IPS DF 19.7 (cell line): ENCODE measurements around the gene SPTB.
"Not testable (repeated sequence)": the region's sequence is repeated elsewhere in the genome, so short reads cannot be mapped to it uniquely, and the experiment has no call there.

Experiments
- DNase-seq: peaks from one replicate; pipeline ENCODE4 v3.0.0-alpha.2; 2013; ENCODE audit warnings: low read depth, low spot score

SPTB gene

DNA sequence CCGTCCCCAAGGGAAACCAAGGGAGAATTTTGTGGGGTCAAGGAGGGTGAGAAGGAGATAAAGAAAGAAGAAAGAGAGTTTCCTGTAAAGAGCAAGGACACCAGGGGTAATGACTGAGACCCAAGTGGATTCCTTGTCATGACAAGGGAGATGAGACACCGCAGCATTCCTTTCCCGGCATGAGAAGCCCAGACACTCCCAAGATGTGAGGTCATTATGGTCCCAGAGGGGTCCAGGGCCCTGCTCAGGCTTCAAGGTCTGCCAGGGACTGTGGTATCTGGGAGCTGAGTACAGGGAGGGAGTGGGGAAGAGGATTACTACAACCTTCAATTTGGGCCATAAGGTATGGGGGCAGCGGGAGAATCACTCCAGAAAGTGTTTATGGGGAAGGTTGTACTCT lies 58.1 kb downstream of the SPTB start:
- DNase-seq, result no peak

DNA sequence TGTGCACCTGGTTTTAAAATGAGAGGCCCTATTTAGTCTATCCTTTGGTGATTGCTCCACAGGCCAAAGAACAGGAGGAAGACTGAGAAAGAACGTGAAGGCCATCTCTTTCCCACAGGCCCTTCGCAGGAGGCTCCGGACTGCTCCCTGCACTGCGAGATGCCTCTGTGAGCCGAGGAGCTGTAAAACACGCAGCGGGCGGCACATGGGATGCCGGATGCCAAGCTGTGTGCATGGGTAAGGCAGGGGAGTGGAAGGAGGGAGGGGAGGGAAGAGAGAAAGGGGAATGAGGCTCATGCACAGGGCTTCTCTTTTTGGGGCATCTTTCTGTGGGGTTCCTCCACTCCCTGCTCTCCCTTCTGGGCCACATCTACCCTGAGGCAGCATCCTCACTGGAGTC lies 61.6 kb downstream of the SPTB start:
- DNase-seq, result no peak

DNA sequence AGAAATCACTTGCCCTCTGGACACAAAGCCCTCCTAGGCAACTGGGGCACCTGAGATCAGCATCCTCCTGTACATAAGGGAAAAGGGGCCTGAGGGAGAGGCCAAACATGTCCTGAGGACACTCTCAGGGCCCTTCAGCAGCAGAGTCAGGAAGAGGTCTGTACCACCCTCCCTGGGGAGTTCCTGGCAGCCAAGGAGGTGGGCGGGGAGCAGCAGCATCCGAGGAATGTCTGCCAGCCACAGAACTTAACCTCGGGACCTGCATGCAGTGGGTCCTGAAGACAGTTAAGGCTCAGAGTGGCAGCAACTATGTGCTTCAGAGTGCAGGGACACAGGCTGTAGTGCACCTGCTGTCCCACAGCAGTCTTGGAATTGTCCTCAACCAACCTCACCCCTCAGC lies 62.1 kb downstream of the SPTB start:
- no peak for DNase-seq

DNA sequence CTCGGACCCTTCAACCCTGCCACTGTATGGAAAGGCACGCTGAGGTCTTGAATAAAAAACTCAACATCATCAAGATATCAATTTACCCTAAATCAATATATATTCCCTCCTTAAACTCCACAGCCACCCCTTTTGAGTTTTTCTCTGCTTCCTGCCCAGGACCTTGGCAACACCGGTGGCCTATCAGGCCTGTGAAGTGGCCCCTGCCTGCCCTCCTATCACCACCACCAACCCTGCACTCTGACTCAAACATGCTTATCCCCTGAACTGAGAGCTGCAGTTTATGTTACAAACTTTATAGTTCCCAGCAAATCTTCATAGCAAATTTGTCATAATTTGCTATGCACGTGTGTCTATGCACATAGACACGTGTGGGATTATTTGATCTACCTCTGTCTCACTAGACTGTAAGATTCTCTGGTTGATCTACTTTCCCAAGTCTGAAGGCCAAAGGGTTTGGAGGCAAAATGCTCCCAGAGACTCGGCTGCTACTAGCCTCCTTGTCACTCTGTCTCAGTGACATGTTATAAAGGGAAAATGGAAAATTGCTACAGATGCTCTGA lies 63.4 kb downstream of the SPTB start:
- DNase-seq, result no peak

DNA sequence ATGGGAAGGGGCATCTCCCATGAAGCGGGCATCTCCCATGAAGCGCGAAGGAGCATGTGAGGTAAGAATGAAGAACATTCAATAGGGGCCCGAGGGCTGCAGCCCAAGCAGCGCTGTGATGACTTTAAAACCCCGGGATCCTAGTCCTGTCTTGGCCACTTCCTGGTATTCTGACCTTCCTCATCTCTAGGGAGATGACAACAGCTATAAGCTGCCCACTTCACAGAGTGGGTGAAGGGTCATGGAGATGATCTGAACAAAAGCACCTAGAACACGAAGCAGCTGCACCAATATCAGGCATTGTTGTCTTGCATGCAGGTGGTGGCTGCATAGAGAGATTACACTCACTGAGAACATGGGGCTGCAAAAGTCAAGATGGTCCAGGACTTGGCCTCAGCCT lies 64.5 kb downstream of the SPTB start:
- no peak for DNase-seq

DNA sequence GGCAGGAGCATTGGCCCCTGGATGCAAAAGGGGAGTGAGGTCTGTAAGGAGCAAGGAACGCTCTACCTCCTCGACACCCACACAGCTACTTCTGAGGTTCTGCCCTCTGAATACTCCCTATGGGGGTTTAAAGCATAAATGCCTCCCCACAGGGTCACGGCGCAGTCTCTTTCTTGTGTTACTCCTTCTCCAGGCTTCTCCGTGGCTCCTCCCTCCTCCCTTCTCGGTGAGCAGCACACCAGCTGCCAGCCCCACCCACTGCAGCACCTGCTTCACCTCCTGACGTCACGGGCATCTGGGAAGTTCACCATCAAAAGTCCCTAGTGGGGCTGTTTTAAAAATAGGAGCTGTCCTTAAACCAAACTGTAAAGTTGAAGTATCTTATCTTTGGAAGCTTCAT lies 67.3 kb downstream of the SPTB start:
- no peak for DNase-seq

DNA sequence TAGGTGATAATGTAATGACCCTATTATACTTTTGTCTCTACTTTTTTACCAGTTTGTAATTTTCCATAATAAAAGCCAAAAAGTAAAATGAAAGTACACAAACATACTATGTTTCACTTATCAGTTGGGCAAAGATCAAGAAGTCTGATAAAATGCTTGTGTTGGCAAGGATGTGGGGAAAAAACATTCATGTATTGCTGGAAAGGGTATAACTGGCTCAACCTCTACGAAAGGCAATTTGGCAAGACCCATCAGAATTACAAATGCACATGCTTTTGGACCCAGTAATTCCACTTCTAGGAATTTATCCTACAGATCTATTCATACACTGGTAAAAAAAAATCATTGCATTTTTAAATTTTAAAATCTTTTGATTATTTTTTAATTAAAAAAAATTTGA lies 68.0 kb downstream of the SPTB start:
- DNase-seq, result no peak

DNA sequence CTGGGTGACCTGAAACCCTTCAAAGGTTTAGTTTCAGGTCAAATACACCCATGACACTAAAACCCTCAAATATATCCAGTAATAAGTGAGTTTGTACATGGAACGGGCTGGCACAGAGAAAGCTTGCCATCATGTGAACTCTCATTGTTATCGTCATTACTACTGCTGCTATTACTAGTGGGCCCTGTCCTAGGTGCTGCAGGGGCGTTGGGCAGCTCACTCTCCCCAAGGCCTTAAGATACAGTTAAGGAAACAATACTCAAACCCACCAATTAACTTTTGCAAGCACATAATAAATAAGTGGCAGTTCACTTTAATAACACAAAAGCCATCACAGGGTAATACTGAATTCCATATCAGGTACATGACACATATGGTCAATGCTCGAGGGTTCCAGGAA lies 71.3 kb downstream of the SPTB start:
- DNase-seq, result no peak

DNA sequence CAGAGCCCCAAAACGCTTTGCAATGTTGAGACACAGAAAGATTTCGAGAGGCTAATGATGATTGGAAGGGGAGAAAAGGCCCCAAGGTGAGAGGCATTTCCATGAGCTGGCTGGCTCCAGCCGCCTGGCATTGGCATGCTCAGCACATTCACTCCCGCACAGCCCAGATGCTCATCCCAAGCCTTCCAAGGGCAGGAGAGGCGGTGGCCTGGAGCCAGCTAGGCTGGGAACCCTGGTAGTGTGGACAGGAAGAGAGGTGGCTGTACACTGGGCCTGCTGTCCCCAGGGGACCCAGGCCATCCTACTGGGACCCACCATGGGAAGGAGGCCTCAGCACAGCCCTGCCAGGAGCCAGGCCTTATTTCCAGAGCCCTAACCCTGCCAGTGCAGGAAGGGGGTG lies 72.2 kb downstream of the SPTB start:
- no peak for DNase-seq

DNA sequence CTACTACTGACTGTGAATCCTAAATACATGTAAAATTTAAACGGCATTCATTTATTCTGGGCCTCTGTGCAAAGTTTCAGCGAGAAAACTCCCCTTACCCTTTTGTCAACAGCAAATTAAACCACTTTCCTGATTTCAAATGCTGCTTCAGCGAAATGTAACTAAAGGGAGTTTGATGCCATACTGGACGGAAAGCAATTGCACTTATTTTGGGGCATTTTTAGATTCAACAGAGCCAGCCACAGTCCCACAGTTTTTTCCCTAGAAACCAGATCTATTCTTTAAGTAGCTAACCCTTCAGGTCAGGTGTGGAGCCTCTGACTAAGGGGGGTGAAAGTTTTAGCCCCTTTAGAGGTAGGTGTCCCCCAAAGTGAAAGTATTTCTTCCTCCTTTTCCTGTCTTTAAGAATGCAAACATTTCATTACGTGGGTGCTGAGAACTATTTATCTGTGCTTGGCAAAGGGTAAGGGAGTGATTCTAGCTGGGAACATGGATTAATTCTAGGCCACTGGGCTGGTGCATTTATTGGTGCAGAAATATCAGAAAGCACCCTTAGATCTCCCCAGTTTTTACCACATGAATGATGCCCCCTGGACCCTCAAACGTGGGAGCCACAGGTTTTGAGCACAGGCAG lies 72.7 kb downstream of the SPTB start:
- no peak for DNase-seq

DNA sequence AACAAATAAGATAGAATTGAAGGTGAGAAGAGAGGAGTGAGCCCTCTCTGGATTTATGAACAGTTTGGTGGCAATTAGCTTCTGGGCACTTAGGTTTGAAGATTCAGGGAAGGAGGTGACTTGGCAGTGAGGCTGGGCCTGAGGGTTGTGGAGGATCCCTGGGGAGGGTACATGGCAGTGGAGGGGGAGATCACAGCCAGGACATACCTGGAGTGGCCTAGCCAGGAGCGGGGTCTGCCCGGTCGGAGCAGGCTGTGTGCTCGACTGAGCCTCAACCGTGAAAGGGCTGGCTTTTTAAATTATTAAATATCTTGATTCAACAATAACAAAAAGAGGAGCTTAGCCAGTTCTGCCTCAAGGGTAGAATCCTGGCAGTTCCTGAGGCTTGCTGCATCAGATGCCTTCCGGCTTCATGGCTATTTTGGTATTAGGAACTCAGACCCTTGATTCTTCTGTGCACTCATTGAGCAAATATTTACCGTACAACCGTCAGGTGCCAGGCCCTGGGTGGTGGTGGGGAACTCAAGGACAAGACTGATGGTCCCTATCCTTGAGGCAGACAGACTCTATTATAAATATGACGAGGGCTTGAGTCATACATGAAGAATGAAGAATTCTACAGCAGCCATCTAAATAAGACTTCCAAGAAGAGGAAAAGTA lies 73.4 kb downstream of the SPTB start:
- no peak for DNase-seq

DNA sequence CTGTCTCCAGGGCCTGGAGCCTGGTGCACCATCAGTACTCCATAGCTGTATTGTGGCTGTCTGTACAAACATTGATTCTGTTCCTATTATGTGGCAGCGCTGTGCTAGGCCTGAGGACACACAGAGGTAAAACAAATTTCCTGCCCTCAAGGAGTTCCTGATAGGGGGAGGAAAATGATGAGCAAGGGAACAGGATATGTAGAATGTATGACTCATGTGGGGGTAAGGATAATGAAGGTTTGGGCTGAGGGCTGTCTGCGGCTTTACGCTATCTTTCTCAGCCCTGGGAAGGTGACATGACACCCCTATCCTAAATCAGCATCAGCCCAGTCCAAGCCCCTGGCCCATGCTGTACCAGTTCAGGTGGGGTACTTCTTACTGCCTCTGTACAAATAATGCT lies 74.1 kb downstream of the SPTB start:
- not testable (repeated sequence) for DNase-seq

DNA sequence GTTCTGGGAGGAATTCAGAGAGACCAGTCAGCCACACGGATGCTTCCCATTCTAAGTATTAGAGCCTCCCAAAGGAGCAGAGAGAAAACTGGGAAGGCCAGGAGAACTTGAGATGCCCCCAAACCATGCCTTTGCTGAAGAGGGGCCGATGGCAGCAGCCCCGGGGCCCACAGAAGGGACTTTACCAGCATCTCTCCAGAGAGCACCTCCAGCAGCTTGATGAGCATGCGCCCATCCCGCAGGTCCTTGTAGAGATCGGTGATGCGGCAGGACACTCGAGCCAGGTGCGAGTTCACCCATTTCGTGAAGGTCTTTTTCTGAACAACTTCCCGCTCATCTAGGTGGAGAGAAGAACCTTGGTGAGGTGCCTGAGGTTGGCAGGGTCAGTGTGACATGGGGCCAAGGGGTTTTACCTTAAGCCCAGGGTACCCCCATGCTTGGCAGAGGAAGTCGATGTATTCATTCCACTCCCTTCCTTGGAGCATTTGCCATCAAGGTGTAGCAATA lies 74.9 kb downstream of the SPTB start:
- no peak for DNase-seq

DNA sequence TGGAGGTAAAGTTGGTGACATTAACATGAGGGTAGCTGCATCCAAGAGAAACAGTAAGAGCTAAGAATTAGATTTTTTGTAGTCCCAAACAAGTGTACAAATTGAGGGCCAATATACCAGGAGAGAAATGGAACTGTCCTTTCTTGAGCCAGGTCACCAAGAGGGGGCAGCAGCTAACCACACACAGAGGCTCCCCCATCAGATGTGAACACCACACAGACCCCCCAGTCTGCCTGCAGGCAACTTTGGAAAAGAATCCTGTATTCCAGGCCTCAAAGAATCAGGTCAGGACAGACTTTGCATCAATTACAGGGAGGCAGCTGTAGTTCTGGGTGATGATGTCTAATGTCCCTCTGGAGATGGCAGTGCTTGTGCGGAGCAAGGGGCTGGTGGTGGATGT lies 77.9 kb downstream of the SPTB start:
- no peak for DNase-seq

DNA sequence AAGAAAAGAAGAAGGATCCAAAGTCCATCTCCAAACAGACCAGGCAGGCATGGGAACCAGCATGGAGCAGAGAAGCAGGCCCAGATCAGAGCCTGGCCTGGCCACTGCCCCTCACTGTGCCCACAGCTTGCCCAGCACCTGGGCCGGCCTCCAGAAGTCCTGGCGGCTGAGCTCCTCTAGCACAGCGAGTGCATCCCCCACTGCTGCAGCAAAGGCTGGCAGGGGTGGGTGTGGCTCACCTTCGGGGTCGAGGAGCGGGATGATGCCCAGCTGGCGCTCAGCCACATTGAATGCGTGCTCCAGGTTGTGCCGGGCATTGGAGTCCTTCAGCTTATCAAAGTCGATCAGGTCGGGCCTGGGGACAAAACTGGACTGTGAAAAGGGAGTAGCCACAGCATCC lies 78.7 kb downstream of the SPTB start:
- DNase-seq, result no peak

DNA sequence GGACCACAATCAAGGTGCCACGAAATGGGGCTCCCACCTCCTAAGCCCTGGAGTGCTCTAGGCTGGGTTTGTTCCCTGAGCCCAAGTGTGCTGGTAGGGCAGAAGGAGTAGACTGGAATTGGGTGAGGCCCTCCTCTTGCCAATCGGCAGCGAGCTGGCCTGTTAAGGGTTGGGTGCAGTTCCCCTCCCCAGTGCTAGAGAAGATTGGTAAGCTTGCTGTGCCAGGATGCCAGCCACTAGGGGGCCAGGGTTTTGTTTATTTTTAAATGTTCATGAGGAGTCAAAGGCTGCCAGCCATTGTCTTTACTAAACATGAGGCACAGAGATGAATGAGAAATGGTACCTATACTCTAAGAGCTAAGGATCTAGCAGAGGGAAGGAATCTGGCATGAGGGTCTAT lies 79.7 kb downstream of the SPTB start:
- DNase-seq, result no peak

DNA sequence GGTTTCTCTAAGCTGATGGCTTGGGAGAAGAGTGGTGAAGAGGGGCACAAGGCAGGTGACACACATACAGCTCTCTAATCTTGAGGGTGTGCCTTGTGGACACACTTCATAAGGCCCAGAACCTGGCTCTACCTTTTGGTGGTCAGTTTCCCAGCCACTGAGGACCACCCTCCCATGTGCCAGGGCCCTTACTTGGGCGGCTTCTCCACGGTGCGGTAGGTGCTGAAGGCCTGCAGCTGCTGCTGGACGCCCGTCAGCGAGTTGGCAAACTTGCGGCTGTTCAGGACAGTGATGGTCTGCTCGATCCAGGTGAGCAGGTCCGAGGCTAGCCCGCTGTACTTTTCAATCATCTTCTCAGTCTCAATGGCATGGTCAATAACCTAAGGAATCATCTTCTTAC lies 80.2 kb downstream of the SPTB start:
- no peak for DNase-seq

DNA sequence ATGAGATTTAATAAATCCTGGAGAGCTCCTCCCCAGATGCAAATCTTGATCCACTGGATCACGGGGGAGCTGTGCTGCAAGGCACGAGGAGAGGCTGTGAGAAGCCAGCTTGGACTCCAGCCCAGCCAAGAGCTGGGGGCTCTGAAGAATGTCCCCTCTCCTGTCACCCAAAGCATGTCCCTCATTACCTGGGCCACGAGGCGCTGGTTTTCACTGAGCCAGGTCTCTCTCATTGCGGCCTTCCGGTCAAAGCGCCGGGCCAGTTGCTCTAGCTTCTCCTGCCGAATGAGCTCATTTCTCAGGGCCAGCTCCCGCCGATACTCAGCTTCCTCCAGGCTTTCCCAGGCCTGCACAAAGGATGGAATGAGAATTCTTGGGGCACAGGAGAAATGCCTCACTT lies 83.3 kb downstream of the SPTB start:
- DNase-seq, result no peak

DNA sequence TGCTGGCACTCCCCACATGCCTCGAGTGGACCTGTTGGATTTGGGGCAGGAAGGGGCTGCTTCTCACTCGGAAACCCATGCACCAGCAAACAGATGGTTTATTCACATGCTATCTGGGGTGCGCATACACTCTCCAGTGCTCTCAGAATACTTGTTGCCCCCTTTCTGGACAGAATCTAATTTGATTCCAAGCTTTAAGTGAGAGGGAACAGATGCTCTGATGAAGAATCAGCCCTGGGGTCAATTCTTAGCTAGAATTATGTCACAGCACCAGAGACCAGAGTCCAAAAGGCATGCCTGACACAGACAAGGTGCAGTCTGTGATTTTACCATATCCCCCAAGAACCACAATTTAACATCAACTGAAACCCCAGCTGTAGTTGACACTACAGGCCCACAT lies 83.8 kb downstream of the SPTB start:
- DNase-seq, result no peak

DNA sequence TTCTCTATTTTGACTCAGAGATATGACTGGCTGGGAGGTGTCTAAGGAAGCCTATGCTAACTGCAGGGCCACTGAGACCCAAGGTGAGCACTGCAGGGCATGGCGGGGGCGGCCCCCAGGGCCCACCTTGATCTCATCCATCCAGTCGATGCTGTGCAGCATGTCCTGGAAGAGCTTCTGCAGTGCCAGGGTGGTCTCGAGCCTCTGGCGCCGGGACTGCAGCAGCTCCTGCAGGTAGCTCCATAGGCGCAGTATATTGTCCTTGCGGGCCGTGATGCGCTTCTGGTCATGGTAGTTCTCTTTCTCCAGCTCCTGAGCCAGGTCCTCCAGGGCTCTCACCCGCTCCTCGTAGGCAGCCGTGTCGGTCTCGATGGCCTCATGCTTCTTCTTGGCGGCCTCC lies 84.5 kb downstream of the SPTB start:
- no peak for DNase-seq

DNA sequence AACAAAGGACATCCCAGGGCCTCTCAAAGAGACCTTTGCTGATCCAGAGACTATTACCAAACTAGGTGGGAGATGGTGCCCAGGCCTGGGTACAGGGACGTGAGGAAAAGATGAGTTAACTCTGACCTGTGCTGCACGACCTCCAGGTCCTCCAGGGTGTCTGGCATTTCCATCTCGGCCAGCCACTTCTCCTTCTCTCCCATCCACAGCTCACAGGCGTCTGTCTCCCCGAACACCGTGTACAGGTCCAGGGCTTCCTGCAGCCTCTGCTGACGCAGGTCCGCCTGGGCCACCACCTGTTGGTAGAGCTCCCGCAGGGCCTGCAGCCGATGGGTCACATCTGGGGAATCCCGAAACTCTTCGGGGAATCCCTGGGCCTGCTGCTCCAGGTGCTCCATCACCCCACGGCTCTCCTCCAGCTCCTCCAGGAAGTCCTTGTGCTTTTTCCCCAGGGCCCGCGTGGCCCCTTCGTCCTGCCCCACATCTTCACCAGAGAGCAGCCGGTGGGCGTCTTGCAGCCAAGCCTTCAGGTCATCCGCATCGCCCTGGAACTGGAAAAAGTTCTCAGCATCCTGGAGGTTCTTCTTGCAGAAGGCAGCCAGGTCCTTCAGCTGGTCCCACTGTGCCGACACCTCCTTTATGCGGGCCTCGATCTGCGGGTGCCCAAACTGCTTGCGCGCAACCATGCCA lies 86.7 kb downstream of the SPTB start:
- DNase-seq, result no peak

DNA sequence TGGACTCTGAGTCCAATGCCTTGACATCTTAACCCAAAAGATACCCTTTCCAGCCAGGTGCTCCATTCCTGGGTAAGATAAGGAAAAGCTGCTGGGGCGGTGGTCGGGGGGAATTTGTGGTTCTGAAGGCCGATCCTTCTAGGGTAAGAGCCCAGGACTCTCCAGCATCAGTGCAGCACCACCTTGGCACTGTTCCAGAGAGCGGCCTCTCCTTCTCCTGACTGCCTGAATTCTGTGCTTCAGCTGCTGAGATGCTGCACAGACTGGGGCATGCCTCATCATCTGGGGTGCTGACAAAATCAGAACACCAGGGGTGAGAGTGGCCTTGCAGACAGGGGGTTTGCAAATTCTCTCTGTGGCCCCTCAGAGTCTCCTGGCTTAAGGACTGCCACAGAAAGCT lies 87.5 kb downstream of the SPTB start:
- DNase-seq, result no peak

DNA sequence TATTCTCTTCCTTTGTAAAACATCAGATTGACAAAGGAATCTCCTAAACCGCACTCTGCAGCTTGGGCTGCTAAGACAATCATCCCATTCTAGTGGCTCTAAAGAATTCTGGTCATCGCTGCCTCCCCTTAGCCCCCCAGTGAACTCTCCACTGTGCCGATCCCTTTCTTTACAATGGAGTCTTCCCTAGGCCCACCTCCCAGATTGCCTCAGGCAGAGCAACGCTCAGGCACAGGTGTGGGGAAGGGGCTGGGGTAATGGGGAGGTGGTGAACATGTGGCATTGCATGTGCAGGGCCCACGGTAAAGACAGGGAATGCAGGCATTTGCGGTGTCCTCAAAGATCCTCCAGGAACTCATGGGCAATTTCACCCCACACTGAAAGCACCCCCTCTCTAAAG lies 89.2 kb downstream of the SPTB start:
- DNase-seq, result no peak
